Common myeloid progenitor, CD34-positive (primary cell): Measurements from ENCODE around the gene KRT31. TPM values are rescaled to one million over a fixed set of nuclear protein-coding genes. Genes with fewer than 3 reads are reported as not detected.

Source experiments
- CTCF ChIA-PET: fragments of 350-600 bp; sonication (Branson Sonifier 250); formaldehyde crosslinking; loops from one replicate; lab custom pipeline; 2021; ENCODE audit warnings: antibody characterized with exemption; lab: Charles Lee
- POLR2A ChIA-PET: fragments of 350-600 bp; sonication (Branson Sonifier 250); formaldehyde crosslinking; loops from one replicate; lab custom pipeline; 2021; ENCODE audit warnings: antibody characterized with exemption; lab: Charles Lee
- DNase-seq, 3 donors: peaks; one replicate each; pipeline versions ENCODE4 v3.0.0 to v3.0.0-alpha.2; 2013
- H3K27ac ChIP-seq, 2 experiments: 1 replicate in 1 of 2; 2 replicates in 1 of 2; pipeline ENCODE4 v1.7.0; 2013; ENCODE audit warnings: inconsistent platforms in 2 of 2, low read length in 2 of 2, mild to moderate bottlenecking in 2 of 2, low read depth in 1 of 2, moderate library complexity in 1 of 2; ENCODE audit not compliant: severe bottlenecking in 2 of 2, insufficient read depth in 1 of 2, poor library complexity in 1 of 2
- H3K27me3 ChIP-seq, 5 experiments: replicated peaks in 2 of 5; 1 replicate in 3 of 5; 2 replicates in 2 of 5; pipeline versions ENCODE4 v1.6.1 to v1.7.0; 2013; ENCODE audit warnings: low read length in 4 of 5, mild to moderate bottlenecking in 2 of 5, moderate library complexity in 2 of 5, inconsistent platforms in 1 of 5; ENCODE audit not compliant: insufficient read depth in 5 of 5, control insufficient read depth in 4 of 5
- H3K36me3 ChIP-seq, 4 experiments: 1 replicate in 2 of 4; 2 replicates in 2 of 4; pipeline versions ENCODE4 v1.6.1 to v1.7.0; 2013; ENCODE audit warnings: low read length in 3 of 4, control low read depth in 1 of 4, mild to moderate bottlenecking in 1 of 4; ENCODE audit not compliant: control insufficient read depth in 4 of 4, insufficient read depth in 4 of 4
- H3K4me1 ChIP-seq, 4 experiments: 1 replicate in 3 of 4; 2 replicates in 1 of 4; pipeline versions ENCODE4 v1.6.1 to v1.7.1; 2013; ENCODE audit warnings: low read length in 3 of 4, mild to moderate bottlenecking in 3 of 4, control low read depth in 1 of 4, inconsistent platforms in 1 of 4, moderate library complexity in 1 of 4; ENCODE audit not compliant: control insufficient read depth in 4 of 4, insufficient read depth in 4 of 4; ENCODE audit errors: control extremely low read depth in 1 of 4
- H3K4me3 ChIP-seq, 7 experiments: 1 replicate in 4 of 7; 2 replicates in 3 of 7; pipeline versions ENCODE4 v1.5.1 to v1.7.0; 2013; ENCODE audit warnings: mild to moderate bottlenecking in 7 of 7, low read length in 6 of 7, moderate library complexity in 6 of 7, inconsistent platforms in 2 of 7, low read depth in 2 of 7, control low read depth in 1 of 7; ENCODE audit not compliant: insufficient read depth in 4 of 7, control insufficient read depth in 1 of 7; ENCODE audit errors: extremely low read depth in 1 of 7
- H3K9me3 ChIP-seq, 5 experiments: 1 replicate in 4 of 5; 2 replicates in 1 of 5; pipeline versions ENCODE4 v1.6.1 to v1.7.1; 2013; ENCODE audit warnings: low read length in 4 of 5, mild to moderate bottlenecking in 2 of 5, inconsistent platforms in 1 of 5, low read depth in 1 of 5, moderate library complexity in 1 of 5; ENCODE audit not compliant: control insufficient read depth in 4 of 5, insufficient read depth in 2 of 5; ENCODE audit errors: control extremely low read depth in 1 of 5
- WGBS: methylation state at CpG from one replicate; pipeline ENCODE4 v1.1.5; 2013; ENCODE audit not compliant: insufficient coverage; 5-methylcytosine and 5-hydroxymethylcytosine counted together
- polyA plus RNA-seq: library from polyadenylated mRNA; unstranded; fragments of 120-200 nt; gene quantifications from one replicate; pipeline ENCODE4 v1.2.1, GENCODE V29; 2013

KRT31 gene
- polyA plus RNA-seq = not detected

GRCh38 chr17:41396996-41397660 lies at the start of gene KRT31:
TSS of gene KRT31 (minus strand) at chr17:41397608. CDS start at chr17:41397539, 69 bp downstream.
- peak in 1 of 3 donors; percentile 2 for DNase-seq
- ChIA-PET CTCF (no interaction called here), POLR2A (no interaction called here)
- Histone ChIP-seq H3K36me3 (no peaks in the 10 kb centered on the region), H3K27ac (no peak within 1 kb of the TSS), H3K4me3 (no peak within 1 kb of the TSS), H3K27me3 (peaks cover 0 to 5% (median 2%) of the 10 kb centered on the region in 5 experiments), H3K4me1 (no peaks in the 10 kb centered on the region), H3K9me3 (no peaks in the 10 kb centered on the region)
- 93% methylated on average over 11 of the region's 16 CpGs for WGBS

- Histone ChIP-seq H3K4me1 (no peaks in the 10 kb centered on the region), H3K27me3 (peaks cover 0 to 21% (median 3%) of the 10 kb centered on the region in 5 experiments), H3K36me3 (no peaks in the 10 kb centered on the region), H3K4me3 (no peak overlapping the region), H3K27ac (no peak overlapping the region), H3K9me3 (peaks cover 0 to 3% (median 0%) of the 10 kb centered on the region in 5 experiments)
- ChIA-PET CTCF (no interaction called here), POLR2A (interaction anchor here (0.6 kb wide), 1 partner anchor 20 kb away, joined by 4 read pairs; no protein-coding TSS in a partner anchor)
- no CpG with 5 or more reads among the region's 2 CpGs for WGBS
- no peak for DNase-seq
Observed at GRCh38 chr17:41446806-41447205, 49.4 kb upstream of the KRT31 start.

- ChIA-PET POLR2A (interaction anchor here (0.5 kb wide), 1 partner anchor 574 kb away, joined by 4 read pairs; no protein-coding TSS in a partner anchor), CTCF (no interaction called here)
- peaks cover 0 to 3% (median 0%) of the 10 kb centered on the region in 5 experiments for H3K9me3 ChIP-seq
- DNase-seq = no peak
- peaks cover 0 to 21% (median 10%) of the 10 kb centered on the region in 5 experiments for H3K27me3 ChIP-seq
- H3K36me3 ChIP-seq = no peaks in the 10 kb centered on the region
- H3K27ac ChIP-seq = no peak overlapping the region
- H3K4me3 ChIP-seq = no peak overlapping the region
- H3K4me1 ChIP-seq = no peaks in the 10 kb centered on the region
- 100% methylated on average over 1 of the region's 3 CpGs for whole genome bisulfite sequencing
Observed at GRCh38 chr17:41444640-41445039, 47.2 kb upstream of the KRT31 start.

DNA sequence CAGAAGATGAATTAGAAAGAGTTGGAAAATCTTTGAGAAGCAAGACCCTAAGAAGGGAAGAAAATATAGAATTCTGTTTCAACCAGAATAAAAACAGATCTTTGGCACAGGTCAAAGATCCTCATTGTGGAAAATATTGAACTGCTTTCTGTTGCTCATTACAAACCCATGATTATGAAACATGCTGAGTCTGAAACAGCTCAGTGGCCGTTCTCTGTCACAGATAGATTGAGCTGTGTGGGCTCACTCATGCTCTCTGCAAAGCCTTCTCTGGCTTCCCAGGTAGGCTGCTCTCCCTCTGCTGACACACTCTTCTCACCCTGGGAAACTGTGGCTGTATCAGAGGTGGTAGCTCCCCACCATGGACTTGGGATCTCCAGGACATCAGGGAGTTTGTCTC lies 46.8 kb upstream of the KRT31 start:
- ChIA-PET CTCF (no interaction called here), POLR2A (no interaction called here)

GRCh38 chr17:41442739-41443138 lies 45.3 kb upstream of the KRT31 start:
- Histone ChIP-seq H3K4me3 (no peak overlapping the region), H3K4me1 (no peaks in the 10 kb centered on the region), H3K9me3 (peaks cover 0 to 3% (median 0%) of the 10 kb centered on the region in 5 experiments), H3K36me3 (no peaks in the 10 kb centered on the region), H3K27me3 (peaks cover 0 to 21% (median 10%) of the 10 kb centered on the region in 5 experiments), H3K27ac (no peak overlapping the region)
- DNase-seq = no peak
- ChIA-PET CTCF (no interaction called here), POLR2A (no interaction called here)
- 86% methylated on average over 3 of the region's 4 CpGs for WGBS

More for the DNA sequence above, 46.8 kb upstream of the KRT31 start:
- Histone ChIP-seq H3K27me3 (peaks cover 0 to 21% (median 10%) of the 10 kb centered on the region in 5 experiments), H3K9me3 (peaks cover 0 to 3% (median 0%) of the 10 kb centered on the region in 5 experiments), H3K27ac (no peak overlapping the region), H3K36me3 (no peaks in the 10 kb centered on the region), H3K4me1 (no peaks in the 10 kb centered on the region), H3K4me3 (no peak overlapping the region)
- WGBS = no CpG with 5 or more reads among the region's 1 CpG
- no peak for DNase-seq

DNA sequence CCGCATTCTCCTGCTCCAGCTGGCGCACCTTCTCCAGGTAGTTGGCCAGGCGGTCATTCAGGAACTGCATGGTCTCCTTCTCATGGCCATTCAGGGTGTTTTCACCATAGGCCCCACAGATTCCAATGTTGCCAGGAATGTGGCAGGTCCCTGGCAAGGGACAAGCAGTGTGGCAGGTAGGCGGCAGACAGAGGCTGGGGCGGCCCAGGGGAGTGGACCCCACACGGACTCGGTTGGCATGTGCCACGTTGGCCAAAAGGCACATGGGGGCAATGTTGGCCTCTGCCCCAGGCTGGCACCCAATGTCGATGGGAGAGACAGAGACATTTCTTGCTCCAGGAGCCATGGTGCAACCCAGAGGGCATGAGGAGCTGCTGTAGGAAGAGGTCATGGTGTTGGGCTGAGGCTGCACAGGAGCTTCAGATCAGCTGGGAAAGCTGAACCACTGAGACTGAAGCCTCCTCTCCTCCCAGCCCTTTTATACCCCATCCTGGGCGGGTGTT lies 43.2 kb upstream of the KRT31 start, which contains the start of gene KRT38:
Gene KRT38 (minus strand): TSS at position 453 of the 503 bp plus-strand sequence. CDS start 62 bp downstream, at position 391.
- 95% methylated on average over 8 of the region's 10 CpGs for WGBS
- H3K9me3 ChIP-seq = peaks cover 0 to 3% (median 0%) of the 10 kb centered on the region in 5 experiments
- CTCF ChIA-PET = no interaction called here
- H3K36me3 ChIP-seq = no peaks in the 10 kb centered on the region
- no peak within 1 kb of the TSS for H3K27ac ChIP-seq
- H3K4me1 ChIP-seq = no peaks in the 10 kb centered on the region
- POLR2A ChIA-PET = no interaction called here
- H3K4me3 ChIP-seq = no peak within 1 kb of the TSS
- H3K27me3 ChIP-seq = peaks cover 0 to 21% (median 10%) of the 10 kb centered on the region in 5 experiments
- DNase-seq = no peak

DNA sequence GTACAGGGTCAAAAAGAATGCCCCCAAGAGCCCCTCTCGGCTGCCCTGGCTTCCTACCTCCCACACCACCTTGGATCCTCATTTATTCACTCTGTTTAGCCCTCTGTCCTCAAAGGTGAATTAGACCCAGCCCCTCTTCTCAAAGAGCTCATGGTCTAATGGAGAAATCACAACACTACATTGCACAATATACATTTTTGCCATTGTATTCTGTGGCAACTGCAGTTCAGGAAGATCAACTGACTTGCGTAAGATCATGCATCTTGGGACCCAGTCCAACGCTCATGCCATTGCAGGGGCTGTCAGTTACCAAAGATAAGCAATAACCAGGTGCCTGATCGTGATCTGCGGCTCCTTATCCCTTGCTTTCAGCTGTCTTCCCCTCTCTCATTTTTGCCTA lies 42.0 kb upstream of the KRT31 start:
- DNase-seq = no peak
- Histone ChIP-seq H3K9me3 (peaks cover 0 to 2% (median 0%) of the 10 kb centered on the region in 5 experiments), H3K27ac (no peak overlapping the region), H3K4me3 (no peak overlapping the region), H3K36me3 (no peaks in the 10 kb centered on the region), H3K27me3 (peaks cover 0 to 13% (median 8%) of the 10 kb centered on the region in 5 experiments), H3K4me1 (no peaks in the 10 kb centered on the region)
- ChIA-PET POLR2A (interaction anchor here (0.7 kb wide), 1 partner anchor 28 kb away, joined by 3 read pairs; no protein-coding TSS in a partner anchor), CTCF (no interaction called here)
- WGBS = 80% methylated on average over 4 of the region's 5 CpGs
